GM19455 (cell line): ENCODE data around the gene PDLIM7.

Experiments
- ATAC-seq: cut with Tn5 transposase; IDR thresholded peaks from one replicate; pipeline ENCODE4 v1.9.1; 2021; ENCODE audit not compliant: unreplicated experiment

PDLIM7 gene

GRCh38 chr5:177524941-177525655, 27.7 kb upstream of the PDLIM7 start:
- ATAC-seq: no peak

- no peak for ATAC-seq
Measured at GRCh38 chr5:177524539-177524900, 27.1 kb upstream of the PDLIM7 start.

GRCh38 chr5:177523711-177524538, 26.5 kb upstream of the PDLIM7 start:
- ATAC-seq: no peak

GRCh38 chr5:177520916-177521513, 23.6 kb upstream of the PDLIM7 start:
- no peak for ATAC-seq

GRCh38 chr5:177520271-177520670, 22.9 kb upstream of the PDLIM7 start:
- no peak for ATAC-seq

GRCh38 chr5:177519463-177520235, 22.2 kb upstream of the PDLIM7 start:
- no peak for ATAC-seq

- ATAC-seq: peak; percentile 76
Measured at GRCh38 chr5:177516601-177517568, 19.5 kb upstream of the PDLIM7 start, which contains the start of gene DDX41. Gene DDX41 (minus strand): TSS chr5:177516961. CDS start chr5:177516945, 16 bp downstream.

GRCh38 chr5:177515580-177515979, 18.2 kb upstream of the PDLIM7 start:
- no peak for ATAC-seq

- ATAC-seq: no peak
Measured at GRCh38 chr5:177514541-177514940, 17.1 kb upstream of the PDLIM7 start.

GRCh38 chr5:177513500-177513899, 16.1 kb upstream of the PDLIM7 start:
- no peak for ATAC-seq

GRCh38 chr5:177512736-177513380, 15.5 kb upstream of the PDLIM7 start:
- no peak for ATAC-seq

GRCh38 chr5:177511796-177512675, 14.6 kb upstream of the PDLIM7 start:
- ATAC-seq: no peak

- no peak for ATAC-seq
Measured at GRCh38 chr5:177511181-177511580, 13.8 kb upstream of the PDLIM7 start.

GRCh38 chr5:177510567-177511053, 13.2 kb upstream of the PDLIM7 start:
- ATAC-seq: no peak

GRCh38 chr5:177509991-177510566, 12.7 kb upstream of the PDLIM7 start:
- peak; percentile 15 for ATAC-seq

GRCh38 chr5:177509381-177509951, 12.1 kb upstream of the PDLIM7 start, which contains the start of gene DOK3:
Gene DOK3 (minus strand): TSS chr5:177509826. CDS start chr5:177509540, 286 bp downstream.
- peak; percentile 37 for ATAC-seq

- peak; percentile 38 for ATAC-seq
Measured at GRCh38 chr5:177508837-177509236, 11.4 kb upstream of the PDLIM7 start.
